Uterus (tissue), 2 donors: ENCODE data around the gene LSAMP.

Experiments
- POLR2A ChIP-seq, 2 donors: fragments of 450-650 bp; IDR thresholded peaks; one replicate each; pipeline ENCODE4 v1.6.1; 2016; ENCODE audit warnings: antibody characterized with exemption in 2 of 2, mild to moderate bottlenecking in 1 of 2, moderate library complexity in 1 of 2
- TF ChIP-seq, protein P1 (sequence below), 4 experiments: fragments of 200-600 bp in 2 of 4; fragments of 450-650 bp in 2 of 4; sonication (generic) in 2 of 4; IDR thresholded peaks; one replicate each; pipeline ENCODE4 v1.5.1; 2016 to 2019; ENCODE audit warnings: antibody characterized with exemption in 4 of 4, mild to moderate bottlenecking in 2 of 4, moderate library complexity in 1 of 4

DNA sequence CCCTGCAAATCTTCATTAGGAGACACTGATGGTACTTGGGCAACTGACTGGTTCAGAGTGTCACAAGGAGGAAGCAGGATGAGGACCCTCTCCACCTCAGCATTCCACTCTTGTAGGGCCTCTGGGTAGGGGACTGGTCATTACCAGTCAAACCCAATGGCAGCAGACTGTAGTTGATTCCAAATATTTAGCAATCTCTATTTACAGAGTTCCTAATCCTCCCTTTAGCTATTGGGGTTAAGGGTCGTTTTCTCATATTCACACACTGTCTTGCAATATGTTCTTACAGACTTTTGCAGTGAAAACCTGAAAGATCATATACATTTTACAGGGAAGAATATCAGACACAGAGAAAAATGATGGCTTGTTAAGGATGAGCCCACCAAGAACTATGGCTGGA, 424.3 kb downstream of the LSAMP start:
- TF ChIP-seq, protein P1, sequence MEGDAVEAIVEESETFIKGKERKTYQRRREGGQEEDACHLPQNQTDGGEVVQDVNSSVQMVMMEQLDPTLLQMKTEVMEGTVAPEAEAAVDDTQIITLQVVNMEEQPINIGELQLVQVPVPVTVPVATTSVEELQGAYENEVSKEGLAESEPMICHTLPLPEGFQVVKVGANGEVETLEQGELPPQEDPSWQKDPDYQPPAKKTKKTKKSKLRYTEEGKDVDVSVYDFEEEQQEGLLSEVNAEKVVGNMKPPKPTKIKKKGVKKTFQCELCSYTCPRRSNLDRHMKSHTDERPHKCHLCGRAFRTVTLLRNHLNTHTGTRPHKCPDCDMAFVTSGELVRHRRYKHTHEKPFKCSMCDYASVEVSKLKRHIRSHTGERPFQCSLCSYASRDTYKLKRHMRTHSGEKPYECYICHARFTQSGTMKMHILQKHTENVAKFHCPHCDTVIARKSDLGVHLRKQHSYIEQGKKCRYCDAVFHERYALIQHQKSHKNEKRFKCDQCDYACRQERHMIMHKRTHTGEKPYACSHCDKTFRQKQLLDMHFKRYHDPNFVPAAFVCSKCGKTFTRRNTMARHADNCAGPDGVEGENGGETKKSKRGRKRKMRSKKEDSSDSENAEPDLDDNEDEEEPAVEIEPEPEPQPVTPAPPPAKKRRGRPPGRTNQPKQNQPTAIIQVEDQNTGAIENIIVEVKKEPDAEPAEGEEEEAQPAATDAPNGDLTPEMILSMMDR (IDR thresholded peaks at IDR 0.05) = no peak
- no peak for TF ChIP-seq POLR2A (IDR thresholded peaks at IDR 0.05)
